ENCODE data around the gene ZCCHC8. TPM values are rescaled to one million over a fixed set of nuclear protein-coding genes. Genes with fewer than 3 reads are reported as not detected.

ZCCHC8 gene
- total RNA-seq, 1 experiment from 2014 or later, result 41.8 TPM

DNA sequence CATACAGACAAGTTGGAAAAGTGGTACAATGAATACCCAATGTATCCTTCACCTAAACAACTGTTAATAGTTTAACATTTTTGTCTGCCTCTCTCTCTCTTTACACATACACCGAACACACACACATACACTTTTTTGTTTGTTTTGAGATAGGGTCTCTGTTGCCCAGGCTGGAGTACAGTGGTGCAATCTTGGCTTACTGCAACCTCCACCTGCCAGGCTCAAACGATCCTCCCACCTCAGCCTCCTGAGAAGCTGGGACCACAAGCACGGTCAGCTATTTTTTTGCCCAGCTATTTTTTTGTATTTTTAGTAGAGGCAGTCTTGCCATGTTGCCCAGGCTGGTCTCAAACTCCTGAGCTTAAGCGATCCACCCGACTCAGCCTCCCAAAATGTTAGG is 16.8 kb downstream of the ZCCHC8 start:
- no peak for DNase-seq (ENCODE audit: unreplicated experiment)
- intact Hi-C loops (cut with micrococcal nuclease), result no loop called here
- Mint-ChIP-seq H3K9me3 (ENCODE audit: unreplicated experiment) (no peaks in the 10 kb centered on the region), H3K27ac (ENCODE audit: low read depth, unreplicated experiment) (no peak overlapping the region), H3K27me3 (ENCODE audit: insufficient read depth, unreplicated experiment) (no peaks in the 10 kb centered on the region), H3K4me3 (ENCODE audit: unreplicated experiment) (no peak overlapping the region), H3K4me1 (ENCODE audit: insufficient read depth, unreplicated experiment) (no peaks in the 10 kb centered on the region), H3K36me3 (ENCODE audit: insufficient read depth, unreplicated experiment) (peaks cover 93% of the 10 kb centered on the region)
- no TSS peak for BruUV-seq (replicated peaks)
- POLR2A ChIA-PET, result interaction anchor here (2.6 kb wide), 1 partner anchor 15 kb away, joined by 17 read pairs; no protein-coding TSS in a partner anchor
- CTCF ChIA-PET, result interaction anchor here (0.6 to 1.4 kb wide), 3 partner anchors 9 to 104 kb away, joined by 3 to 5 read pairs (median 4); no protein-coding TSS in a partner anchor
- TF ChIP-seq CTCF (IDR thresholded peaks at IDR 0.05; ENCODE audit: unreplicated experiment), result no peak

DNA sequence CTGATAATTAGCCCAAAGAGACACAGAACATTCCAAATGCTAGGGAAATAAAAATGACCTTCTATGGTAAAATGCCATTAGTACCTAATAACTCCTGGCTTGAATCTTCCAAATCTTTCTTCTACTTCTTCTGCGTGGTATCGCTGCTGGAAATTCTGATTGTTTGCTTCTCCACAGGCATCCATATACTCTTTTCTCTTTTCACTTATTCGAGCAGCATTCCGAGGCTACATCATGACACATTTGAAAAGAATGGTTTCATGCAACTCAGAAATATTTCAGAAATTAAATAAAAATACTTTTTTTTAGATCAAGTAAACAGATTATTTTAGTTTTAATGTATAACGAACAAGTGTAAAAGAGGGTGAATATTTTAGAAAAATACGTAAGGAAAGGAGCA is 18.9 kb downstream of the ZCCHC8 start:
- DNase-seq (ENCODE audit: unreplicated experiment), result no peak
- POLR2A ChIA-PET, result no interaction called here
- no peak for TF ChIP-seq CTCF (IDR thresholded peaks at IDR 0.05; ENCODE audit: unreplicated experiment)
- intact Hi-C loops (cut with micrococcal nuclease), result no loop called here
- no peak overlapping the region for H3K4me3 Mint-ChIP-seq (ENCODE audit: unreplicated experiment)
- no peaks in the 10 kb centered on the region for H3K9me3 Mint-ChIP-seq (ENCODE audit: unreplicated experiment)
- CTCF ChIA-PET, result interaction anchor here (0.7 kb wide), 1 partner anchor 8 kb away, joined by 3 read pairs; no protein-coding TSS in a partner anchor
- no peaks in the 10 kb centered on the region for H3K27me3 Mint-ChIP-seq (ENCODE audit: insufficient read depth, unreplicated experiment)
- no peak overlapping the region for H3K27ac Mint-ChIP-seq (ENCODE audit: low read depth, unreplicated experiment)
- peaks cover 93% of the 10 kb centered on the region for H3K36me3 Mint-ChIP-seq (ENCODE audit: insufficient read depth, unreplicated experiment)
- no peaks in the 10 kb centered on the region for H3K4me1 Mint-ChIP-seq (ENCODE audit: insufficient read depth, unreplicated experiment)
- no TSS peak for BruUV-seq (replicated peaks)

- intact Hi-C loops (cut with micrococcal nuclease), result no loop called here
- Mint-ChIP-seq H3K27me3 (ENCODE audit: insufficient read depth, unreplicated experiment) (no peaks in the 10 kb centered on the region), H3K4me3 (ENCODE audit: unreplicated experiment) (no peak overlapping the region), H3K9me3 (ENCODE audit: unreplicated experiment) (no peaks in the 10 kb centered on the region), H3K4me1 (ENCODE audit: insufficient read depth, unreplicated experiment) (peaks cover under 1% of the 10 kb centered on the region), H3K27ac (ENCODE audit: low read depth, unreplicated experiment) (no peak overlapping the region), H3K36me3 (ENCODE audit: insufficient read depth, unreplicated experiment) (peaks cover 93% of the 10 kb centered on the region)
- CTCF ChIA-PET, result no interaction called here
- TF ChIP-seq CTCF (IDR thresholded peaks at IDR 0.05; ENCODE audit: unreplicated experiment), result no peak
- POLR2A ChIA-PET, result interaction anchor here (0.7 to 0.8 kb wide), 2 partner anchors 8 to 17 kb away, joined by 3 to 4 read pairs; no protein-coding TSS in a partner anchor
- DNase-seq (ENCODE audit: unreplicated experiment), result no peak
- BruUV-seq (replicated peaks), result no TSS peak
These were observed 20.0 kb downstream of the ZCCHC8 start for GRCh38 chr12:122480753-122481152.

- BruUV-seq (replicated peaks), result no TSS peak
- Mint-ChIP-seq H3K4me3 (ENCODE audit: unreplicated experiment) (no peak overlapping the region), H3K27me3 (ENCODE audit: insufficient read depth, unreplicated experiment) (no peaks in the 10 kb centered on the region), H3K4me1 (ENCODE audit: insufficient read depth, unreplicated experiment) (peaks cover 21% of the 10 kb centered on the region), H3K36me3 (ENCODE audit: insufficient read depth, unreplicated experiment) (peaks cover 71% of the 10 kb centered on the region), H3K9me3 (ENCODE audit: unreplicated experiment) (no peaks in the 10 kb centered on the region), H3K27ac (ENCODE audit: low read depth, unreplicated experiment) (peak overlapping the region; percentile 85)
- DNase-seq (ENCODE audit: unreplicated experiment), result no peak
- TF ChIP-seq CTCF (IDR thresholded peaks at IDR 0.05; ENCODE audit: unreplicated experiment), result no peak
- CTCF ChIA-PET, result interaction anchor here (0.5 to 6.1 kb wide), 11 partner anchors 22 to 138 kb away, joined by 3 to 127 read pairs (median 4); partner anchors contain the start of gene CLIP1
- intact Hi-C loops (cut with micrococcal nuclease), result loop anchor here (5.0 kb wide), 1 partner anchor 137 kb away; no protein-coding TSS in a partner anchor
- POLR2A ChIA-PET, result interaction anchor here (0.6 to 8.0 kb wide), 15 partner anchors 10 to 238 kb away, joined by 3 to 292 read pairs (median 6); partner anchors contain the start of genes CLIP1, KNTC1, RSRC2 and ZCCHC8
These were observed 26.4 kb downstream of the ZCCHC8 start for GRCh38 chr12:122474324-122474716.

Data from MCF 10A (cell line).